Muscle layer of duodenum (tissue), 2 donors: ENCODE measurements around the gene SLC25A21.
"Not testable (repeated sequence)": the region's sequence is repeated elsewhere in the genome, so short reads cannot be mapped to it uniquely, and the experiment has no call there.

Source experiments
- H3K27ac ChIP-seq: one replicate; pipeline ENCODE4 v1.7.0; 2013; ENCODE audit warnings: mild to moderate bottlenecking, low read length
- H3K27me3 ChIP-seq: one replicate; pipeline ENCODE4 v1.7.0; 2013; ENCODE audit warnings: low read depth, mild to moderate bottlenecking, control low read depth, low read length
- H3K36me3 ChIP-seq, 2 donors: one replicate each; pipeline ENCODE4 v1.7.0; 2013; ENCODE audit warnings: low read length in 2 of 2, control low read depth in 1 of 2, mild to moderate bottlenecking in 1 of 2; ENCODE audit not compliant: insufficient read depth in 2 of 2, control insufficient read depth in 1 of 2
- H3K4me1 ChIP-seq, 2 donors: one replicate each; pipeline ENCODE4 v1.7.0; 2013; ENCODE audit warnings: low read length in 2 of 2, mild to moderate bottlenecking in 2 of 2, control low read depth in 1 of 2, moderate library complexity in 1 of 2; ENCODE audit not compliant: insufficient read depth in 2 of 2, control insufficient read depth in 1 of 2
- H3K4me3 ChIP-seq, 2 donors: one replicate each; pipeline ENCODE4 v1.7.0; 2013; ENCODE audit warnings: low read length in 2 of 2, low read depth in 1 of 2, mild to moderate bottlenecking in 1 of 2
- H3K9me3 ChIP-seq, 2 donors: one replicate each; pipeline ENCODE4 v1.7.0; 2013; ENCODE audit warnings: low read length in 2 of 2, control low read depth in 1 of 2, mild to moderate bottlenecking in 1 of 2; ENCODE audit not compliant: control insufficient read depth in 1 of 2
- donor health status: healthy.

The SLC25A21 gene

DNA sequence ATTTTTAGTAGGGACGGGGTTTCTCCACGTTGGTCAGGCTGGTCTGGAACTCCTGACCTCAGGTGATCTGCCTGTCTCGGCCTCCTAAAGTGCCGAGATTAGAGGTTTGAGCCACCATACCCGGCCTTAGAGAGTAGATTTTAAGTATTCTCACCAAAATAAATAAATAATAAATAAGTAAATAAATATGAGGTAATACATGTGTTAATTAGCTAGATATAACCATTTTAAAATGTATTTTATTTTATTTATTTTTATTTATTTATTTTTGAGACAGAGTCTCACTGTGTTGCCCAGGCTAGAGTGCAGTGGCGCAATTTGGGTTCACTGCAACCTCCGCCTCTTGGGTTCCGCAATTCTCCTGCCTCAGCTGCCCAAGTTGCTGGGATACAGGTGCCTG, 12.1 kb upstream of the SLC25A21 start:
- H3K27me3 ChIP-seq, H3K27ac ChIP-seq, H3K4me1 ChIP-seq, H3K9me3 ChIP-seq, H3K4me3 ChIP-seq, H3K36me3 ChIP-seq: not testable (repeated sequence)

- Histone ChIP-seq H3K4me1 (no peaks in the 10 kb centered on the region), H3K27me3 (no peaks in the 10 kb centered on the region), H3K4me3 (no peak overlapping the region), H3K36me3 (no peaks in the 10 kb centered on the region), H3K9me3 (no peaks in the 10 kb centered on the region), H3K27ac (no peak overlapping the region)
These were observed 9.0 kb upstream of the SLC25A21 start for GRCh38 chr14:37181441-37181840.

DNA sequence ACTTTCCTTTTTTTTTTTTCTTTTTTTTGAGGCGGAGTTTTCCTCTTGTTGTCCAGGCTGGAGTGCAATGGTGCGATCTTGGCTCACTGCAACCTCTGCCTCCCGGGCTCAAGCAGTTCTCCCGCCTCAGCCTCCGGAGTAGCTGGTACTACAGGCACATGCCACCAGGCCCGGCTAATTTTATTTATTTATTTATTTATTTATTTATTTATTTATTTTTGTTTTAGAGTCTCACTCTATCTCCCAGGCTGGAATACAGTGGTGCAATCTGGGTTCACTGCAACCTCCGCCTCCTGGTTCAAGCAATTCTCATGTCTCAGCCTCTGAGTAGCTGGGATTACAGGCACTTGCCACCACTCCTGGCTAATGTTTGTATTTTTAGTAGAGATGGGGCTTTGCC, 8.5 kb upstream of the SLC25A21 start:
- H3K27ac ChIP-seq, H3K4me1 ChIP-seq, H3K36me3 ChIP-seq, H3K4me3 ChIP-seq, H3K9me3 ChIP-seq, H3K27me3 ChIP-seq: not testable (repeated sequence)

GRCh38 chr14:37179896-37180502, 7.6 kb upstream of the SLC25A21 start:
- H3K27me3 ChIP-seq, result no peaks in the 10 kb centered on the region
- H3K4me1 ChIP-seq, result no peaks in the 10 kb centered on the region
- H3K36me3 ChIP-seq, result no peaks in the 10 kb centered on the region
- no peak overlapping the region for H3K27ac ChIP-seq
- no peak overlapping the region for H3K4me3 ChIP-seq
- no peaks in the 10 kb centered on the region for H3K9me3 ChIP-seq

DNA sequence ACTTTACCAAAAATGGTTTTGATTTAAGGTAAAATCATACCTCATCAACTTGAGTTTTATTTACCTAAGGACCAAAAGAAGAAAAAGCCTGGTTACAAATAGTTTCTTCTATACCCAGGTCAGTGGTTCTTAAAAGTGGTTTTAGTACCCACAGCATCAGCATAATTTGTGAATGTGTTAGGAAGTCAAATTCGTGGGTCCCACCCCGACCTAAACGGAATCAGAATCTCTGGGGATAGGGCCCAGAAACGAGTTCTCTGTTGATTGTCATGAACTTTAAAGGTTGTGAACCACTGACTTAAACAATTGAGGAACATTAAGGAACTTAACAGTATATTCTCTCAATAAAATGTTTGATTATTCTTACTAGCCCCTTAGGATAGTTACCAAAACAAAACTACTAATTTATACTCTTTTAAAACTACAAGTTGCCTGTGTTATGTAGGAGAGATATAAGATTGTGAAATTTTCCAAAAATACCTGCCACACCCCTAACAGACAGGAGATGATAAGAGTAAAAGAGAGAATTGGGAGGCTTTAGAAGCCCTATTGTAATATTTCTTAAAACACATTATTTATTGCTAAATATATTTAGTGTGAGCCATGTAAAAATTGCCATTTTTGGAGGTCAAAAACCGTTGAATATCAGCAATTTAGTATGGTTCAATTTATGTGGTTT, 669 bp upstream of the SLC25A21 start:
- Histone ChIP-seq H3K27ac (peak overlapping the region; percentile 90), H3K27me3 (no peaks in the 10 kb centered on the region), H3K9me3 (no peaks in the 10 kb centered on the region), H3K4me1 (peaks cover 0 to 6% of the 10 kb centered on the region in 2 donors), H3K36me3 (no peaks in the 10 kb centered on the region), H3K4me3 (peak overlapping the region; percentile 64 to 69)

DNA sequence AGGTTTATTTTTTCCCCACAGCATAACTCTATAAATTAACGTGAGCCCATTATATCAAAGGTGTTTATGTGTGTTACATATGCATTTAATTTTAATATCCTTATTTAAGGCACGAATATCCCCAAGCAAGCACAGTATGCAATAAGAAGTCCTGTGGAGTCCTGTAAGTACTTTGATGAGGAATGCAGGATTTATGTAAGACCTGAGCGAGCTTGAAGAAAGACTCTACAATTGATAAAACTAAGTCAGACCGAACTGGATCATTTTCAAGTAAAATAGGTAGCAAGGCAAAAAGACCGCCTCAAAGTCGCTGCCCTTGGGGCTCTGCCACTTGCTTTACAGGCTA, 755 bp downstream of the SLC25A21 start:
- Histone ChIP-seq H3K4me1 (peaks cover 0 to 6% of the 10 kb centered on the region in 2 donors), H3K9me3 (no peaks in the 10 kb centered on the region), H3K27me3 (no peaks in the 10 kb centered on the region), H3K4me3 (peak overlapping the region; percentile 64 to 69), H3K36me3 (no peaks in the 10 kb centered on the region), H3K27ac (peak overlapping the region; percentile 90)

- Histone ChIP-seq H3K9me3 (no peaks in the 10 kb centered on the region), H3K27me3 (no peaks in the 10 kb centered on the region), H3K4me1 (peaks cover 0 to 6% of the 10 kb centered on the region in 2 donors), H3K4me3 (no peak overlapping the region), H3K36me3 (no peaks in the 10 kb centered on the region), H3K27ac (no peak overlapping the region)
These were observed 1.4 kb downstream of the SLC25A21 start for GRCh38 chr14:37170993-37171392.

DNA sequence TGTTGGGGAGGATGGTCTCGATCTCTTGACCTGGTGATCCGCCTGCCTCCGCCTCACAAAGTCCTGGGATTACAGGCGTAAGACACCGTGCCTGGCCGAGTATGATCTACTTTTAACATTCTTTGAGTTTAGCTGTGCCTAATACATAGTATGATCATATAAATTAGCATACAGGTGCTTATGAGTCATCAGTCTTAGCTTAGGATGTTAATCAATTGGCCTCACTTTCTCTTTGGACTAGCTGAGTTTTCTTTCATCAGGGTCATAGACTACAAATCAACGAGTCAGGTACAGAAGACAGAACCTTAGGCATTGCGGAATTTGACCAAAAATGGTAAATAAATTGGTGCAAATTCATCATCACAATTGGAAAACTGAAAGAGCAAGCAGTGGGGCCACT, 2.2 kb downstream of the SLC25A21 start:
- H3K9me3 ChIP-seq, result no peaks in the 10 kb centered on the region
- H3K4me3 ChIP-seq, result no peak overlapping the region
- peaks cover 0 to 6% of the 10 kb centered on the region in 2 donors for H3K4me1 ChIP-seq
- H3K27ac ChIP-seq, result no peak overlapping the region
- H3K27me3 ChIP-seq, result no peaks in the 10 kb centered on the region
- H3K36me3 ChIP-seq, result no peaks in the 10 kb centered on the region

- Histone ChIP-seq H3K9me3 (no peaks in the 10 kb centered on the region), H3K27ac (no peak overlapping the region), H3K27me3 (no peaks in the 10 kb centered on the region), H3K4me1 (peaks cover 0 to 6% of the 10 kb centered on the region in 2 donors), H3K36me3 (no peaks in the 10 kb centered on the region), H3K4me3 (no peak overlapping the region)
These were observed 3.7 kb downstream of the SLC25A21 start for GRCh38 chr14:37168721-37169120.

GRCh38 chr14:37167151-37168047, 5.0 kb downstream of the SLC25A21 start:
- Histone ChIP-seq H3K36me3 (no peaks in the 10 kb centered on the region), H3K27ac (no peak overlapping the region), H3K9me3 (no peaks in the 10 kb centered on the region), H3K4me3 (no peak overlapping the region), H3K4me1 (no peaks in the 10 kb centered on the region), H3K27me3 (no peaks in the 10 kb centered on the region)

DNA sequence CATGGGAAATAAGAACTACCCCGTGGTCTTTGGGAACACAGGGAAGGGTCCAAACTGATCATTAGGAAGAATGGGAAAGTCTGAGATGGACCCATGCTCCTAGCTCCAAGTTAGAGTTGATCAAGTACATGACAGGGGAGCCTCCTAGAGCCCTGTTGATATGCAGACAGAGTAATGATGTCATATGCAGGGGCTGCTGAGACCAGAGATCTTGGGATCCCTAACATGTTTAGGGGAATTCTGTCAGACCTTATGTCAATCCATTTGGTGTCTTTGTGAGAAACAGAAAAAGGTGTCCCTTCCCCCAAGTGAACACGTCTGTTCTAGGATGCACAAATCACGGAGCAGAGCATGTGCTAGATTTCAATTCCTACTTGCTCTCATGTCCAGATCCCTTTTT, 6.6 kb downstream of the SLC25A21 start:
- H3K27ac ChIP-seq, result no peak overlapping the region
- H3K36me3 ChIP-seq, result no peaks in the 10 kb centered on the region

More for the DNA sequence above, 6.6 kb downstream of the SLC25A21 start:
- no peaks in the 10 kb centered on the region for H3K27me3 ChIP-seq
- no peaks in the 10 kb centered on the region for H3K9me3 ChIP-seq
- H3K4me3 ChIP-seq, result no peak overlapping the region
- H3K4me1 ChIP-seq, result no peaks in the 10 kb centered on the region
